Adrenal gland (tissue), 5 donors: Measurements from ENCODE around the gene PRTFDC1.

Experiments used
- CTCF ChIP-seq, 6 experiments: fragments of 450-650 bp in 4 of 6; fragments of 200-600 bp in 2 of 6; sonication (generic) in 1 of 6; IDR thresholded peaks; 1 replicate in 5 of 6; 2 replicates in 1 of 6; pipeline versions ENCODE4 v1.5.1 to v1.8.0; 2016 to 2021; ENCODE audit warnings: antibody characterized with exemption in 6 of 6, mild to moderate bottlenecking in 2 of 6, moderate library complexity in 1 of 6
- POLR2A ChIP-seq, 2 donors: fragments of 450-650 bp; IDR thresholded peaks; one replicate each; pipeline ENCODE4 v1.6.1; 2017; ENCODE audit warnings: antibody characterized with exemption in 2 of 2, mild to moderate bottlenecking in 2 of 2, moderate library complexity in 1 of 2
- donor health status: DM: no; HTN: no; CAD: no.

DNA sequence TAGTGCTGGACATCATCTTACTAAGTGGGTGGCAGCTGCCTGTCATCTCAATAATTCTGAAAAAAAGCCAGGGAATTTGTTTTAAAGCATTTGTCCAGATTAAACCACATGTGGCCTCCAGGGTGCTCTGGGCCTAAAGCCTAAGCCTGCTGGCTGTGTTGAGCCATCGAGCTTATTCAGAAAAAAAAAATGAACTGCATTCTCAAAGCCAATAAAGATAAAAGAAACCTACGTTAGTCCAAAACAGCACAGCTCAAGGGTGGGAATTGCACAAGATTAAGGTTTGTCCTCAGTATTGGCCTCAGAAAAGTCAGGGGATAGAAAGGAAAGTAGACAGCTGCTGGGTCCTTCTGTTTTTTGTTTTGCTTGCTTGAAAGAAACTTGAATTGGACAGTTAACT, 22.6 kb upstream of the PRTFDC1 start:
- TF ChIP-seq POLR2A (IDR thresholded peaks at IDR 0.05) (peak in 1 of 2 donors; percentile 13), CTCF (IDR thresholded peaks at IDR 0.05) (peak in 5 of 6 experiments; percentile 34 to 52 (median 40))
